ENCODE measurements around the gene LHFPL2.

GRCh38 chr5:78496373-78496772 lies 152.2 kb downstream of the LHFPL2 start:
- TF ChIP-seq GATA2 (IDR thresholded peaks at IDR 0.05; ENCODE audit: low read depth, low read length) (no peak), GATA3 (IDR thresholded peaks at IDR 0.05; ENCODE audit: low read depth, low read length) (no peak)

All from SH-SY5Y (cell line).